HCT116 (cell line): ENCODE measurements around the gene HADH. TPM values are rescaled to one million over a fixed set of nuclear protein-coding genes. Genes with fewer than 3 reads are reported as not detected.
A peak's percentile ranks its signal among the peaks of the same experiment; 100 is the strongest.

ENCODE experiments used
- ATAC-seq: fragments of 200-7000 bp; cut with Tn5 transposase; 2 replicates; pipeline ENCODE4 v1.9.1; 2020; ENCODE audit warnings: mild to moderate bottlenecking, moderate library complexity
- BruUV-seq: library from RNA; stranded (reverse); fragments of 400-500 nt; replicated peaks from 2 replicates; lab custom pipeline; 2021; lab: Mats Ljungman, UMichigan
- CTCF ChIA-PET: fragments of 300-600 bp; sonication (Branson Sonifier 250); formaldehyde crosslinking; loops from one replicate; lab custom pipeline; 2021; ENCODE audit warnings: antibody characterized with exemption; lab: Charles Lee
- POLR2A ChIA-PET: fragments of 300-600, 350-600 bp; sonication (Branson Sonifier 250); formaldehyde crosslinking; loops from one replicate; lab custom pipeline; 2021; ENCODE audit warnings: antibody characterized with exemption; lab: Charles Lee
- RAD21 ChIA-PET, 2 experiments: fragments of 300-600 bp; sonication (Branson Sonifier 250); formaldehyde crosslinking; loops; one replicate each; lab custom pipeline; 2023; ENCODE audit warnings: low total read pairs in 2 of 2; ENCODE audit not compliant: uncharacterized antibody in 2 of 2, unreplicated experiment in 2 of 2, low non-redundant PET in 1 of 2; lab: Charles Lee
- DNase-seq: peaks from one replicate; pipeline ENCODE4 v3.0.0-alpha.2; 2010; ENCODE audit warnings: low read depth, low spot score
- H2AFZ ChIP-seq: fragments of 200-600 bp; shearing (Covaris generic), sonication (generic); 2 replicates; pipeline ENCODE4 v1.6.1; 2017; ENCODE audit warnings: low read depth, mixed run types, mixed read lengths, antibody characterized with exemption, low read length; ENCODE audit not compliant: poor library complexity, severe bottlenecking
- H3K27ac ChIP-seq: 2 replicates; pipeline ENCODE4 v1.5.1; 2012; ENCODE audit warnings: low read depth, low read length
- H3K27me3 ChIP-seq: fragments of 200-600 bp; sonication (generic); 2 replicates; pipeline ENCODE4 v1.6.1; 2016; ENCODE audit warnings: mixed run types, low read length, mixed read lengths; ENCODE audit not compliant: insufficient read depth
- H3K36me3 ChIP-seq, 2 experiments: fragments of 200-500 bp in 1 of 2; fragments of 200-600 bp in 1 of 2; sonication (Bioruptor generic) in 1 of 2; sonication (generic) in 1 of 2; 2 replicates each; pipeline versions ENCODE4 v1.5.1 to v1.6.1; 2014 to 2016; ENCODE audit warnings: low read length in 2 of 2, inconsistent platforms in 1 of 2, mixed read lengths in 1 of 2, mixed run types in 1 of 2; ENCODE audit not compliant: insufficient read depth in 2 of 2, control insufficient read depth in 1 of 2
- H3K4me1 ChIP-seq, 2 experiments: fragments of 200-600 bp in 1 of 2; sonication (generic) in 1 of 2; 2 replicates each; pipeline versions ENCODE4 v1.5.1 to v1.6.1; 2012 to 2017; ENCODE audit warnings: low read length in 2 of 2, inconsistent platforms in 1 of 2, mild to moderate bottlenecking in 1 of 2, mixed read lengths in 1 of 2, mixed run types in 1 of 2, moderate library complexity in 1 of 2; ENCODE audit not compliant: insufficient read depth in 2 of 2, control insufficient read depth in 1 of 2
- H3K4me2 ChIP-seq: fragments of 200-600 bp; sonication (generic); 2 replicates; pipeline ENCODE4 v1.6.1; 2017; ENCODE audit warnings: mixed run types, low read length, mixed read lengths
- H3K4me3 ChIP-seq, 2 experiments: fragments of 200-600 bp in 1 of 2; sonication (generic) in 1 of 2; replicated peaks in 1 of 2; 2 replicates each; pipeline ENCODE4 v1.5.1; 2011 to 2016; ENCODE audit warnings: low read length in 2 of 2, control low read depth in 1 of 2, low read depth in 1 of 2, mild to moderate bottlenecking in 1 of 2, mixed read lengths in 1 of 2, mixed run types in 1 of 2
- H3K79me2 ChIP-seq: fragments of 200-600 bp; sonication (generic); 2 replicates; pipeline ENCODE4 v1.6.1; 2017; ENCODE audit warnings: mild to moderate bottlenecking, mixed run types, low read length, moderate library complexity, mixed read lengths; ENCODE audit not compliant: insufficient read depth
- H3K9ac ChIP-seq: fragments of 200-600 bp; sonication (generic); 2 replicates; pipeline ENCODE4 v1.6.1; 2016; ENCODE audit warnings: low read length, mixed read lengths
- H3K9me2 ChIP-seq: fragments of 200-600 bp; sonication (generic), shearing (Covaris generic); 2 replicates; pipeline ENCODE4 v1.6.1; 2017; ENCODE audit warnings: mixed run types, mild to moderate bottlenecking, moderate library complexity; ENCODE audit not compliant: insufficient read depth
- H3K9me3 ChIP-seq, 2 experiments: fragments of 200-500 bp in 1 of 2; fragments of 200-600 bp in 1 of 2; sonication (Bioruptor generic) in 1 of 2; sonication (generic) in 1 of 2; 2 replicates each; pipeline ENCODE4 v1.6.1; 2014 to 2017; ENCODE audit warnings: low read length in 2 of 2, mixed read lengths in 2 of 2, inconsistent platforms in 1 of 2, low read depth in 1 of 2, mild to moderate bottlenecking in 1 of 2, mixed run types in 1 of 2, moderate library complexity in 1 of 2; ENCODE audit not compliant: control insufficient read depth in 1 of 2, insufficient read depth in 1 of 2
- H4K20me1 ChIP-seq: fragments of 200-600 bp; sonication (generic), shearing (Covaris generic); 2 replicates; pipeline ENCODE4 v1.6.1; 2017; ENCODE audit warnings: mixed run types, mild to moderate bottlenecking, moderate library complexity; ENCODE audit not compliant: insufficient read depth
- CBX3 ChIP-seq: IDR thresholded peaks from 2 replicates; pipeline ENCODE4 v1.6.1; 2012; ENCODE audit warnings: low read depth
- CEBPB ChIP-seq: IDR thresholded peaks from 2 replicates; pipeline ENCODE4 v1.6.1; 2012; ENCODE audit warnings: low read depth
- CTCF ChIP-seq, 3 experiments: fragments of 200-600 bp in 1 of 3; sonication (generic) in 1 of 3; IDR thresholded peaks in 2 of 3; conservative IDR thresholded peaks in 1 of 3; 2 replicates each; pipeline ENCODE4 v1.5.1; 2012 to 2017; ENCODE audit warnings: low read depth in 2 of 3, low read length in 2 of 3, antibody characterized with exemption in 1 of 3, borderline replicate concordance in 1 of 3, control low read depth in 1 of 3, mild to moderate bottlenecking in 1 of 3, mixed read lengths in 1 of 3, mixed run types in 1 of 3, moderate library complexity in 1 of 3; ENCODE audit not compliant: insufficient read depth in 1 of 3
- EZH2 ChIP-seq: fragments of 200-600 bp; sonication (generic); IDR thresholded peaks from 2 replicates; pipeline ENCODE4 v1.6.1; 2017; ENCODE audit warnings: antibody characterized with exemption, mixed run types
- FOSL1 ChIP-seq: IDR thresholded peaks from 2 replicates; pipeline ENCODE4 v1.6.1; 2012; ENCODE audit warnings: low read depth
- RAD21 ChIP-seq: IDR thresholded peaks from 2 replicates; pipeline ENCODE4 v1.6.1; 2012; ENCODE audit warnings: low read depth, mild to moderate bottlenecking
- REST ChIP-seq: IDR thresholded peaks from 2 replicates; pipeline ENCODE4 v1.6.1; 2012; ENCODE audit warnings: low read depth
- SIN3A ChIP-seq: IDR thresholded peaks from 2 replicates; pipeline ENCODE4 v1.6.1; 2012; ENCODE audit warnings: low read depth
- ZFX ChIP-seq: fragments of 450-650 bp; IDR thresholded peaks from 2 replicates; pipeline ENCODE4 v1.6.1; 2017
- intact Hi-C: fragments of 100-400 bp; cut with micrococcal nuclease; formaldehyde crosslinking; loops from 2 replicates; pipeline ENCODE4 v1.10.0; 2022
- total RNA-seq: library from RNA; stranded (reverse); gene quantifications from one replicate; pipeline ENCODE4 v1.2.1, GENCODE V29; 2021; ENCODE audit not compliant: unreplicated experiment

The HADH gene
- total RNA-seq, 1 experiment from 2014 or later: 30.2 TPM

GRCh38 chr4:108029731-108030130 is 40.0 kb downstream of the HADH start:
- H4K20me1 ChIP-seq: no peaks in the 10 kb centered on the region
- H3K36me3 ChIP-seq: peaks cover 3 to 4% of the 10 kb centered on the region in 2 experiments; a peak in 3 of 4 replicates
- no peaks in the 10 kb centered on the region for H3K9me2 ChIP-seq
- H3K4me2 ChIP-seq: no peak overlapping the region
- RAD21 ChIA-PET: interaction anchor here in 1 of 2 experiments (1.3 kb wide), 1 partner anchor 30 kb away, joined by 4 read pairs; no protein-coding TSS in a partner anchor
- POLR2A ChIA-PET: no interaction called here
- no peaks in the 10 kb centered on the region for H3K4me1 ChIP-seq
- no peaks in the 10 kb centered on the region for H3K9me3 ChIP-seq
- H3K27me3 ChIP-seq: no peaks in the 10 kb centered on the region
- DNase-seq (no peak), ATAC-seq (0 out of 2 replicates have a peak, but pooled peaks have one; percentile 9)
- H3K79me2 ChIP-seq: no peaks in the 10 kb centered on the region
- intact Hi-C loops: loop anchor here (1.0 kb wide), 1 partner anchor 543 kb away; no protein-coding TSS in a partner anchor
- CTCF ChIA-PET: interaction anchor here (1.1 to 1.7 kb wide), 5 partner anchors 11 to 1269 kb away, joined by 3 to 12 read pairs (median 4); no protein-coding TSS in a partner anchor
- no peak overlapping the region for H3K27ac ChIP-seq
- H2AFZ ChIP-seq: no peak overlapping the region
- H3K9ac ChIP-seq: no peak overlapping the region
- TF ChIP-seq FOSL1: no peak
- no peak for TF ChIP-seq SIN3A
- no peak for TF ChIP-seq CBX3
- no peak for TF ChIP-seq EZH2
- no peak for TF ChIP-seq ZFX
- H3K4me3 ChIP-seq: no peak overlapping the region
- no TSS peak for BruUV-seq

- ATAC-seq (peak; percentile 90), DNase-seq (peak; percentile 16)
- H3K9me2 ChIP-seq: no peaks in the 10 kb centered on the region
- no TSS peak for BruUV-seq
- H3K36me3 ChIP-seq: peaks cover 2 to 4% of the 10 kb centered on the region in 2 experiments; a peak in 2 of 4 replicates
- no peaks in the 10 kb centered on the region for H3K27me3 ChIP-seq
- POLR2A ChIA-PET: no interaction called here
- H2AFZ ChIP-seq: no peak overlapping the region
- no peak overlapping the region for H3K27ac ChIP-seq
- H3K4me2 ChIP-seq: no peak overlapping the region
- H3K79me2 ChIP-seq: no peaks in the 10 kb centered on the region
- no peak overlapping the region for H3K4me3 ChIP-seq
- H3K9me3 ChIP-seq: no peaks in the 10 kb centered on the region
- TF ChIP-seq CTCF (IDR thresholded peaks at IDR 0.05 in 2 of 3, conservative IDR thresholded peaks at IDR 0.05 in 1 of 3; ENCODE audit: borderline replicate concordance in 1 of 3, insufficient read depth in 1 of 3, low read depth in 2 of 3, low read length in 2 of 3): peak; percentile 37 to 52 (median 39); a peak in 5 of 6 replicates
- no peak for TF ChIP-seq CEBPB
- TF ChIP-seq REST: no peak
- TF ChIP-seq RAD21: peak; percentile 69
- TF ChIP-seq, all 23 proteins: peak for 2
- Histone ChIP-seq H3K9ac (no peak overlapping the region), H4K20me1 (no peaks in the 10 kb centered on the region), H3K4me1 (no peaks in the 10 kb centered on the region)
- ChIA-PET CTCF (interaction anchor here (1.1 to 1.7 kb wide), 6 partner anchors 12 to 1268 kb away, joined by 3 to 12 read pairs (median 4); no protein-coding TSS in a partner anchor), RAD21 (interaction anchor here in 1 of 2 experiments (1.3 kb wide), 1 partner anchor 30 kb away, joined by 4 read pairs; no protein-coding TSS in a partner anchor)
- intact Hi-C loops: loop anchor here (1.0 kb wide), 1 partner anchor 542 kb away; no protein-coding TSS in a partner anchor
These were observed 40.6 kb downstream of the HADH start for GRCh38 chr4:108030332-108030731.
